GM04504 (cell line): ENCODE results near the gene EIF3B.
A peak's percentile ranks its signal among the peaks of the same experiment; 100 is the strongest.
"Not testable (repeated sequence)": the region's sequence is repeated elsewhere in the genome, so short reads cannot be mapped to it uniquely, and the experiment has no call there.

ENCODE experiments used
- DNase-seq: peaks from one replicate; pipeline ENCODE4 v3.0.0-alpha.2; 2012; ENCODE audit warnings: low read depth

EIF3B gene

GRCh38 chr7:2347351-2348063 lies 7.1 kb upstream of the EIF3B start:
- DNase-seq = not testable (repeated sequence)

DNA sequence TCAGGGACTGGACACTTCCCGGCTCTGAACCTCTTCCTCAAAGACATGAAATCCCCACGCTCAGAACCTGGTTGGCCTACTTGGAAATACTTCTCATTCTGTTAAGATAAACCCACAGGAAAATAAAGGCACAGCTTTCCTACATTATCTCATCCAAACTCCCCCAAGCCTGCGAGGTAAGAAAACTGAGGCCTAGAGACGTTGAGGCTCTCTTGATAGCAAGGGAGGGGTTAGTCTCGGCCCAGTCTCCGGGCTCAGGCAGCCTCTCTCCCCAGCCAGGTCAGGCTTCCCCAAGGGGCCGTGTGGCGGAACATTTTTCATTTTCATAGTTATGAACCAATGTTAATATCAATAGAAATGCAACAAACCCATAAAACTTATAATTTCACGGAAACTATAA lies 4.6 kb upstream of the EIF3B start:
- DNase-seq = no peak

DNA sequence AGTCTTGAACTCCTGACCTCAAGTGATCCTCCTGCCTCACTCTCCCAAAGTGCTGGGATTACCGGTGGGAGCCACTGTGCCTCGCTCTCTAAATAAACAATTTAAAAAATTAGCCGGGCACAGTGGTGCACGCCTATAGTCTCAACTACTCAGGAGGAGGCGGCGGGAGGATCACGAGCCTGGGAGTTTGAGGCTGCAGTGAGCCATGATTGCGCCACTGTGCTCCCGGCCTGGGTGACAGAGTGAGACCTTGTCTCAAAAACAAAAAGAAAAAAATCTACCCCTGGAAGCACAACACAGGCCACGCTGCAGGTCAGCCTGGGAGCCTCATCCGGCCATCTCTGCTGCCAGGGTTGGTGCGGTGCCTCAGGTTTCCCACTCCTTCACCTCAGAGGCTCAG lies 3.8 kb upstream of the EIF3B start:
- no peak for DNase-seq

DNA sequence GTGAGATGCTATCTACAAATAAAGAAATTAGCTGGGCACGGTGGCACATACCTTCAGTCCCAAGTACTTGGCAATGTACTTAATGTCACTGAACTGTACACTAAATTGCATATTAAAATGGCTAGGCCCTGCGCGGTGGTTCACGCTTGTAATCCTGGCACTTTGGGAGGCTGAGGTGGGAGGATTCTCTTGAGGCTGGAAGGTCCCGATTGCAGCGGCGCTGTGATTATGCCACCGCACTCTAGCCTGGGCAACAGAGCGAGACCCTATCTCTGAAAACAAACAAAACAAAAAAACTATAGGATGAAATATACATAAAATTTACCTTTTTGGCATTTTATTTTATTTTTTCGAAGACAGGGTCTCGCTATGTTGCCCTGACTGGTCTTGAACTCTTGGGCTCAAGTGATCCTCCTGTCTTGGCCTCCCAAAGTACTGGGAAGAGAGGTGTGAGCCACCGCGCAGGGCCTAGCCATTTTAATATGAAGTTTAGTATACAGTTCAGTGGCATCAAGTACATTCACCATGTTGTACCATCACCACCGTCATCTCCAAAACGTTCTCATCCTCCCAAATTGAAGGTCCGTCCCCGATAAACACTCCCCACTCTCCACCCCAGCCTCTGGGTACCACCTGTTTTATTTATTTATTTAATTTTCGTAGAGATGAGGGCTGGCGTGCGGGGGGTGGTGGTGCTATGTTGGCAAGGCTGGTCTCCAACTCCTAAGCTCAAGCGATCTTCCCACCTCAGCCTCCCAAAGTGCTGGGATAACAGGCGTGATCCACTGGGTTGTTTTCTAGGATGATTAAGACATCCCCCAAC lies 1.3 kb upstream of the EIF3B start:
- no peak for DNase-seq

- peak; percentile 79 for DNase-seq
Observed at GRCh38 chr7:2353936-2354185, 766 bp upstream of the EIF3B start.

GRCh38 chr7:2354939-2355704 lies 495 bp downstream of the EIF3B start:
- DNase-seq = no peak

- DNase-seq = no peak
Observed at GRCh38 chr7:2355705-2356008, 1.0 kb downstream of the EIF3B start.

GRCh38 chr7:2357165-2357564 lies 2.5 kb downstream of the EIF3B start:
- DNase-seq = no peak

DNA sequence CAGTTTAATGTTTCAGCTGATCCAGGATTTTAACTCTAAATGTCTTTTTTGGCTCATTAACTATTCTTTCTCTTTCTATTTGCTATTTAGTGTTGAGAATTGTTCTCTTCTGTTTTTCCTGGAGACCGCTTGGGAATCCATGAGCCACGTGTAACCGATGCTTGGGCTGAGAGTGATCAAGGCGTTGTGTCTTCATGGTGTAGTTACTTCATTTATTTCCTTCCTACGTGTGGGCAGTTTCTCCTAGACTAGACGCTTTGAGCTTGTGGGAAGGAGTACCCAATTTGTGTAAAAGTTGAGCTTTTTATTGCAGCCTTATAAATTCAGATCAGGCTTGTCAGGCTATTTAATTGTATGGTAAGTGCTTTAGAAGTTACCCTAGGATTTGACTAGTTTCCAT lies 2.9 kb downstream of the EIF3B start:
- DNase-seq = no peak

DNA sequence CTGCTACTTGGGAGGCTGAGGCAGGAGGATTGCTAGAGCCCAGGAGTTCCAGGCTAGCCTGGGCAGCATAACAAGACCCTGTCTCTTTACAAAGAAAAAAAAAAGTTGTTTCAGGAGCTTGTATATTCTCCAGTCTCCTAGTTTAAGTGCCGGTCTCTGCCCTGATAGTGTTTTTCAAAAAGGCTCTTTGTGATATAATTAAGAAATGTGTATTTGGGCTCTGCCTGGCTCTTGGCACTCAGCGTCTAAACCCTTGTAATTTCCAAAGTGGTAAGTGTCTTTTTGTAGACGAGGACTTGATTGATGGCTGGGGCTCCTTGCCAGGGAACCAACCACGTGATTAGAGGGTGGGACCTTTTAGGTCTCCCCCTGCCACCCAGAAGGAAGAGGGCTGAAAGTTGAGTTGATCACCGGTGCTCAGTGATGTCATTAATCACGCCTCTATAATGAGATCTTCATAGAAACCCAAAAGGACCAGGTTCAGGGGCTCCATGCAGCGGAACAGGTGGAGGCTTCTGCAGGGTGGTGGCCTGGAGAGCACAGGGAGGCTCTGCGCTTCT lies 4.4 kb downstream of the EIF3B start:
- no peak for DNase-seq

DNA sequence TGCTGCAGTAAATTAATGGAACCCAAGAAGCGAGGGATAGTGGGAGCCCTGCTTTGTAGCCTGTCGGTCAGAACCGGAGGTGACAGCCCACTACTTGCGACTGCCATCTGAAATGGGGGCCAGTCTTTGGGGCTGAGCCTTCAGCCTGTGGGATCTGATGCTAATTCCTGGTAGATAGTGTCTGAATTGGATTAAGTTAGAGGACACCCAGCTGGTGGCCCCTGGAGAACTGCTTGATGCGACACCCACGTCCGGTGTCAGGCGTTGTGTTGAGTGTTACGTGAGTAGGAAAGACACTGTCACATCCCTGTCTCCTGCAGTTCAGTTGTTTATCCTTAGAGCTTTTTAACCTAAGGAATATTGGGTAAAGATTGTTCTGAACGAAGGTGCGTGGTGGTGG lies 5.0 kb downstream of the EIF3B start:
- no peak for DNase-seq

DNA sequence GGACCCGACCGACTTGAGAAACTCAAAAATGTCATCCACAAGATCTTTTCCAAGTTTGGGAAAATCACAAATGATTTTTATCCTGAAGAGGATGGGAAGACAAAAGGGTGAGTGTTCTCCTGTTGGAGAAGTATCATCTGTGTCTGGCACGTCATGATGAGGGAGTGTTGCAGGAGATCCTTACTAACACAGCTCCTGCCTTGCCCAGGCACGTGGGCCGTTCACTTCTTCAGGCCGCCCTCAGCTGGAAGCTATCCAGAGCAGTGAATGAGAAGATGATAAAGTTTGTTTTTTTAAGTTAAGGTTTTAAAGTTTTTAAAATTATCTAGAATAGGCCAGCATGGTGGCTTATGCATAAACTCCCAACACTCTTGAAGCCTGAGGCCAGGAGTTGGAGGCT lies 6.2 kb downstream of the EIF3B start:
- DNase-seq = no peak

GRCh38 chr7:2362385-2363088 lies 7.9 kb downstream of the EIF3B start:
- DNase-seq = no peak

- DNase-seq = no peak
Observed at GRCh38 chr7:2369139-2369538, 14.5 kb downstream of the EIF3B start.

DNA sequence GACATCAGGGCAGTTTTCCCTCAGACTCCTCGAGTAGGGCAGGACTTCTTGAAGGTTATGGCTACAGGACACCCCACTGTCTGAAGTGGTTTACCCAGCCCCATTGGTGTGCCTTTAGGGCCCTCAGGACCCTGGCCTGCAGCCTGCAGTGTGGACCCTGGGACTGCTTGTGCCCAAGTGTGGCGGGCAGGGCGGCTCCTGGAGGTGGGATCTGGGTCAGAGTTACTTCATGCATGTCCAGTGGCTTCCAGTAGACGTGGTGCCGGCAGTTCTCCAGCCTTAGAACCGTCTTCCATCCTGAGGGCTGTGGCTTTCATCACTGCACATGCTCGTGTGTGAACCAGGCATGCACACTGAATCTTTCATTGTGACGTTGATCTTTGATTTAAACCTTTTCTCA lies 16.7 kb downstream of the EIF3B start:
- no peak for DNase-seq

- no peak for DNase-seq
Observed at GRCh38 chr7:2372724-2373123, 18.1 kb downstream of the EIF3B start.

DNA sequence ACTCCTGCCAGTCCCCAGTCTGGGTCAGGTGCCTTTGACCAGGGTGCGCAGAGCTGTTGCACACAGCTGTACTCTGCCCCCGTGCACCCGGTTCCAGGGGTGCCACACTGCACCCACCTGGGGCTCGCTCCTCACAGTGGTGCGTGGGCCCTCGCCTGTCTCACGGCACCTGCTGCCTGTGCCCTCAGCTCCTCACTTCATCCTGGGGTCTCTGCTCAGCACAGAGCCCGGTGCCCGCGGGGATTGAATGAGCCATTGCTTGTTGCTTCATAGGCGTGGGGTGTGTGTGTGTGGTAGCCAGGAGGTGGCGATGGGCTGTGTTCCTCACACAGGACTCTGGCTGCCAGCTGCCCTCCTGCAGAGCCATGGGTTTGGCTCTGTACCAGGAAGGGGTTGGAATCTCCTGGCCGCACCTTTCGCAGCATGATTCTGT lies 18.5 kb downstream of the EIF3B start:
- DNase-seq = no peak

- no peak for DNase-seq
Observed at GRCh38 chr7:2373646-2374045, 19.0 kb downstream of the EIF3B start.

GRCh38 chr7:2374401-2374800 lies 19.8 kb downstream of the EIF3B start:
- DNase-seq = no peak

DNA sequence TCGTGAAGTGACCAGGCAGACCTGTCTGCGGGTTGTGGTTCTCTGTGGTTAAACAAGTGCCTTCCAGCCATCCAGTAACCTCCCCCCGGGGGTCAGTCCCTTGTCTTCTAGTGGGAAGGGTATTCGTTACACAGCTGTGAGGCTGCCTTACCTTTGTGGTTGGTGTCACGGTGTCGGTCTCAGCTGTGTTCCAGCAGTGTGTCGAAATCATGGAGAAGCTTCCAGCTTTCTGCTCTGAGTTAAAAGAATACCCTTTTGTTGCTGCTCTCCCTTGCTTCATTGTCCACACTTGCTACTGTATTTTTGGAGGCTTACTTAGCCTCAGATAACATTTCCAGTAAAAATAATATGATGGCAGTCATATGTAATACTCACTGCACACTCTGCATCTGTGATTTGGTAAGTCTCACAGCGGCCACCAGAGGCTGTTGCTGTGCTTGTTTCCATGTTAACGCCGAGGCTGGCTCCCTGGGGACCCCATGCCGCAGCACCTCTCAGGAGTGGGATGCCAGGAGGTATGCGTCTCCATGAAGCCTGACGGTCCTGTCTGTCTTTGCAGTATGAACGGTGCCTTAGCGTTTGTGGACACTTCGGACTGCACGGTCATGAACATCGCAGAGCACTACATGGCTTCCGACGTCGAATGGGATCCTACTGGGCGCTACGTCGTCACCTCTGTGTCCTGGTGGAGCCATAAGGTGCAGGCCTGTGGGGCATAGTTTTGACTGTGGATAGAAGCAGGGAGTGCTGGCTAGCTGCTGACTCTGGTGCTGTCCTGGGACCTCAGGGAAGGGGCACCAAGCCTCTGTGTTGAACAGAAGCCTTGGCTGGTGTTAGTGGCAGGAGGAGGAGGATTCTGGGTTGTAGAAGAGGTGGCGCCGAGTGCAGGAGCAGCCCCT lies 20.5 kb downstream of the EIF3B start:
- no peak for DNase-seq
